K562 (cell line): ENCODE data around the gene SHF.

Source experiments
- CREM ChIP-seq: IDR thresholded peaks from 2 replicates; pipeline ENCODE4 v1.6.1; 2014; ENCODE audit warnings: antibody characterized with exemption, low read depth
- NR1H2 ChIP-seq: sonication (generic); formaldehyde crosslinking; IDR thresholded peaks from 2 replicates; pipeline ENCODE4 v1.4.0; 2020; ENCODE audit warnings: mild to moderate bottlenecking, missing genetic modification reagents
- SAP30 ChIP-seq: fragments of 200-600 bp; sonication (generic); IDR thresholded peaks from 2 replicates; pipeline ENCODE4 v1.6.1; 2012; ENCODE audit warnings: borderline replicate concordance, low read depth, mild to moderate bottlenecking, moderate library complexity, low read length, control low read depth, inconsistent platforms; ENCODE audit not compliant: insufficient read depth, poor library complexity, severe bottlenecking

DNA sequence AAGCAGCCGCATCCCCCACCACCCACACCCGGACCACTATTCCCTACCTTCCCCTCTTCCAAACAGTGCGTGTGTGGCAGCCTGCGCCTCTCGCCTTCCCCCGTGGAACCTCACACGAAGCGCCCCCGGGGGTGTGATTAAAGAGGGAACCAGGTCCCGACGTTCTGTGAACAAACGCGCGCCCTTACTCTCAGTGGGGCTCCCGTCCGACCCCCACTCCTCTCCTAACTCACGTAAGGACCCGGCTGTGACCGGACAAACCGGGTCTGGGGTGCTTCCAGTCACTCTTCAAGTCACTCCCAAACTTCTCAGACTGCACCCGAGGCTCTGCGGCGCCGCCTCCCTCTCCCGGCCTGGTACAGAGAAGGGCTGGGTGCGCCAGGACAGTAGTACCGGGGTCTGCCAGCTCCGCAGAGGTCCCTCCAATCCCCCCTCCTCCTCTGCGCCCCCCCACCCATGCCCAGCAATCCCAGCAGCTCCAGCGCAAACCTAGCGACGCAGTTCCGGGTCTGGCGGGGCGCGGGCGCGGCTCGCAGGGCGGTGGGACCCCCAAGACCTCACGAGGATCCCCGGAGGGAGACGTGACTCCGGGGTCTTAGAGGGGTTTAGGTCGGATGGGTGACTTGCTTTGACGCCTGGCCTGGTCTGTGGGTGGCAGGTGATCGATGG, 58.7 kb downstream of the SHF start:
- no peak for TF ChIP-seq CREM
- no peak for TF ChIP-seq SAP30
- no peak for TF ChIP-seq NR1H2 (CRISPR knock-in tag)
